SK-N-SH treated with all-trans-retinoic acid at 6 μM for 48 hours (cell line): ENCODE data around the gene DHRS3.

Experiments
- ATAC-seq: fragments of 200-7000 bp; cut with Tn5 transposase; 3 replicates; pipeline ENCODE4 v1.9.1; 2020; ENCODE audit warnings: mild to moderate bottlenecking, moderate library complexity
- ARNTL ChIP-seq: fragments of 450-650 bp; formaldehyde crosslinking; IDR thresholded peaks from 2 replicates; pipeline ENCODE4 v1.5.0; 2020; ENCODE audit warnings: low read depth, mild to moderate bottlenecking, moderate library complexity, borderline replicate concordance
- CSDC2 ChIP-seq: fragments of 250-450 bp; sonication (Bioruptor Pico); IDR thresholded peaks from 2 replicates; pipeline ENCODE4 v1.5.0; 2020; ENCODE audit warnings: mild to moderate bottlenecking, moderate library complexity
- ESRRG ChIP-seq: fragments of 250-450 bp; sonication (Bioruptor Pico); IDR thresholded peaks from 2 replicates; pipeline ENCODE4 v1.6.1; 2021; ENCODE audit warnings: mild to moderate bottlenecking
- GLIS3 ChIP-seq: fragments of 250-450 bp; sonication (Bioruptor Pico); IDR thresholded peaks from 2 replicates; pipeline ENCODE4 v1.5.0; 2020; ENCODE audit warnings: mild to moderate bottlenecking, moderate library complexity
- ISL1 ChIP-seq: fragments of 250-450 bp; sonication (Bioruptor Pico); IDR thresholded peaks from 2 replicates; pipeline ENCODE4 v2.1.2; 2022; ENCODE audit warnings: mild to moderate bottlenecking, moderate library complexity
- OSR1 ChIP-seq: fragments of 250-450 bp; sonication (Bioruptor Pico); IDR thresholded peaks from 2 replicates; pipeline ENCODE4 v1.8.0; 2022; ENCODE audit warnings: moderate library complexity, mild to moderate bottlenecking, inconsistent platforms
- PPARA ChIP-seq: fragments of 250-450 bp; sonication (Bioruptor Pico); IDR thresholded peaks from 2 replicates; pipeline ENCODE4 v1.5.0; 2020; ENCODE audit warnings: mild to moderate bottlenecking, borderline replicate concordance
- RARB ChIP-seq: fragments of 250-450 bp; sonication (Bioruptor Pico); IDR thresholded peaks from 2 replicates; pipeline ENCODE4 v1.8.0; 2021; ENCODE audit warnings: mild to moderate bottlenecking, moderate library complexity
- SNAI2 ChIP-seq: fragments of 250-450 bp; sonication (Bioruptor Pico); IDR thresholded peaks from 2 replicates; pipeline ENCODE4 v1.5.0; 2020; ENCODE audit warnings: mild to moderate bottlenecking, moderate library complexity
- ZC3H10 ChIP-seq: fragments of 250-450 bp; sonication (Bioruptor Pico); IDR thresholded peaks from 2 replicates; pipeline ENCODE4 v1.5.1; 2021; ENCODE audit warnings: mild to moderate bottlenecking, moderate library complexity
- ZFP3 ChIP-seq: fragments of 250-450 bp; sonication (Bioruptor Pico); IDR thresholded peaks from 2 replicates; pipeline ENCODE4 v1.5.0; 2020; ENCODE audit warnings: mild to moderate bottlenecking, moderate library complexity
- ZFP30 ChIP-seq: fragments of 450-650 bp; formaldehyde crosslinking; IDR thresholded peaks from 2 replicates; pipeline ENCODE4 v1.5.0; 2022; ENCODE audit warnings: mild to moderate bottlenecking, moderate library complexity
- ZNF565 ChIP-seq: fragments of 450-650 bp; formaldehyde crosslinking; conservative IDR thresholded peaks from 2 replicates; pipeline ENCODE4 v1.5.0; 2020; ENCODE audit warnings: low read depth, mild to moderate bottlenecking, moderate library complexity
- ZNF70 ChIP-seq: fragments of 450-650 bp; formaldehyde crosslinking; IDR thresholded peaks from 2 replicates; pipeline ENCODE4 v1.5.0; 2020; ENCODE audit warnings: mild to moderate bottlenecking, moderate library complexity
- ZNF8 ChIP-seq: fragments of 450-650 bp; formaldehyde crosslinking; IDR thresholded peaks from 2 replicates; pipeline ENCODE4 v1.5.0; 2020; ENCODE audit warnings: mild to moderate bottlenecking, moderate library complexity
- TF ChIP-seq, protein P1 (sequence below): fragments of 250-450 bp; sonication (Bioruptor Pico); IDR thresholded peaks from 2 replicates; pipeline ENCODE4 v1.5.0; 2020; ENCODE audit warnings: mild to moderate bottlenecking, moderate library complexity
- TF ChIP-seq, protein P2 (sequence below): fragments of 250-450 bp; sonication (Bioruptor Pico); IDR thresholded peaks from 2 replicates; pipeline ENCODE4 v1.5.1; 2021; ENCODE audit warnings: mild to moderate bottlenecking, moderate library complexity
- TF ChIP-seq, protein P3 (sequence below): fragments of 250-450 bp; sonication (Bioruptor Pico); IDR thresholded peaks from 2 replicates; pipeline ENCODE4 v1.5.1; 2020; ENCODE audit warnings: low read depth, mild to moderate bottlenecking, moderate library complexity
- TF ChIP-seq, protein P4 (sequence below): fragments of 250-450 bp; sonication (Bioruptor Pico); IDR thresholded peaks from 2 replicates; pipeline ENCODE4 v1.8.0; 2021; ENCODE audit warnings: low read depth, mild to moderate bottlenecking, moderate library complexity, borderline replicate concordance

DHRS3 gene

DNA sequence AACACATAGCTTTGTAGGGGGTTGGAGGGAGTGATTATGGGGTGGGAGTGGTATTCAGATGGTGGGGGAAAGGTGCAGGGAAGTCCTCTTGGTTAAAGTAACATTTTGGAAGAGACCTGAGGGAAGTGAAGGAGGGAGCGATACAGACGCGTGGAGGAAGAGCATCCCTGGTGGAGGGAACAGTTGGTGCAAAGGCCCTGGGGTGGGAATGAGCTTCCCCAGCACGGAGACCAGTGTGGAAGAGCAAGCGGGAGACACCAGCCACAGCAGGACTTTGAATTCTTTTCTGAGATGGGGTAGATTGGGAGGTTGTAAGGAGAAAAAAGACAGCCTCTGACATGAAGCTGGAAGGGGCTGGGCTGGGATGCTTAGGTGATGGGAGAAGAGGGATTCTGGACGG, 23.5 kb downstream of the DHRS3 start (continued):
- TF ChIP-seq, protein P1, sequence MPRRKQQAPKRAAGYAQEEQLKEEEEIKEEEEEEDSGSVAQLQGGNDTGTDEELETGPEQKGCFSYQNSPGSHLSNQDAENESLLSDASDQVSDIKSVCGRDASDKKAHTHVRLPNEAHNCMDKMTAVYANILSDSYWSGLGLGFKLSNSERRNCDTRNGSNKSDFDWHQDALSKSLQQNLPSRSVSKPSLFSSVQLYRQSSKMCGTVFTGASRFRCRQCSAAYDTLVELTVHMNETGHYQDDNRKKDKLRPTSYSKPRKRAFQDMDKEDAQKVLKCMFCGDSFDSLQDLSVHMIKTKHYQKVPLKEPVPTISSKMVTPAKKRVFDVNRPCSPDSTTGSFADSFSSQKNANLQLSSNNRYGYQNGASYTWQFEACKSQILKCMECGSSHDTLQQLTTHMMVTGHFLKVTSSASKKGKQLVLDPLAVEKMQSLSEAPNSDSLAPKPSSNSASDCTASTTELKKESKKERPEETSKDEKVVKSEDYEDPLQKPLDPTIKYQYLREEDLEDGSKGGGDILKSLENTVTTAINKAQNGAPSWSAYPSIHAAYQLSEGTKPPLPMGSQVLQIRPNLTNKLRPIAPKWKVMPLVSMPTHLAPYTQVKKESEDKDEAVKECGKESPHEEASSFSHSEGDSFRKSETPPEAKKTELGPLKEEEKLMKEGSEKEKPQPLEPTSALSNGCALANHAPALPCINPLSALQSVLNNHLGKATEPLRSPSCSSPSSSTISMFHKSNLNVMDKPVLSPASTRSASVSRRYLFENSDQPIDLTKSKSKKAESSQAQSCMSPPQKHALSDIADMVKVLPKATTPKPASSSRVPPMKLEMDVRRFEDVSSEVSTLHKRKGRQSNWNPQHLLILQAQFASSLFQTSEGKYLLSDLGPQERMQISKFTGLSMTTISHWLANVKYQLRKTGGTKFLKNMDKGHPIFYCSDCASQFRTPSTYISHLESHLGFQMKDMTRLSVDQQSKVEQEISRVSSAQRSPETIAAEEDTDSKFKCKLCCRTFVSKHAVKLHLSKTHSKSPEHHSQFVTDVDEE: no peak
- TF ChIP-seq RARB (no peak), CSDC2 (CRISPR knock-in tag) (no peak), ZFP3 (no peak), ZNF565 (no peak)
- TF ChIP-seq, protein P2, sequence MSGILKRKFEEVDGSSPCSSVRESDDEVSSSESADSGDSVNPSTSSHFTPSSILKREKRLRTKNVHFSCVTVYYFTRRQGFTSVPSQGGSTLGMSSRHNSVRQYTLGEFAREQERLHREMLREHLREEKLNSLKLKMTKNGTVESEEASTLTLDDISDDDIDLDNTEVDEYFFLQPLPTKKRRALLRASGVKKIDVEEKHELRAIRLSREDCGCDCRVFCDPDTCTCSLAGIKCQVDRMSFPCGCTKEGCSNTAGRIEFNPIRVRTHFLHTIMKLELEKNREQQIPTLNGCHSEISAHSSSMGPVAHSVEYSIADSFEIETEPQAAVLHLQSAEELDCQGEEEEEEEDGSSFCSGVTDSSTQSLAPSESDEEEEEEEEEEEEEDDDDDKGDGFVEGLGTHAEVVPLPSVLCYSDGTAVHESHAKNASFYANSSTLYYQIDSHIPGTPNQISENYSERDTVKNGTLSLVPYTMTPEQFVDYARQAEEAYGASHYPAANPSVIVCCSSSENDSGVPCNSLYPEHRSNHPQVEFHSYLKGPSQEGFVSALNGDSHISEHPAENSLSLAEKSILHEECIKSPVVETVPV (CRISPR knock-in tag): no peak; the same call in 1 of the 2 replicates

DNA sequence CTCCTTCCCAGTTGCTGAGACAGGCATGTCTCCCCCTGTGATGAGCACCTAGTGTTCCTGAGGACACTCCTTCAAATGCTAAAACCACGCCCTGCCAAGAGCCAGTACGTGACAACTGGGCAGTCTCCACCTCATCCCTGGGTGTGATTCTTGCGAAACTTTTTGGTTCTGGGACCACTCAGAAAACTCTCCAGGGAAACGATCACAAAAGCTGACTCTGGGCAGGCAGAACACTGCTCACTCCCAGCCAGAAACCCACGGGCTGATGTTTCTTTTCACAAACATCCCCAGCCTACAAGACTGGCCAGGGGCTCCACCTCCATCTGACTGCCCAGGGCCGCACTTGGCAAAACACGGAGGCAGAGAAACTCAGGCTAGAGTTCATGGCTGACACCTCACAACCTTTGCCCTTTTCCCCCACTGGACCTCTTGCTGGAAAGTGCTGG, 24.4 kb downstream of the DHRS3 start:
- TF ChIP-seq, protein P3, sequence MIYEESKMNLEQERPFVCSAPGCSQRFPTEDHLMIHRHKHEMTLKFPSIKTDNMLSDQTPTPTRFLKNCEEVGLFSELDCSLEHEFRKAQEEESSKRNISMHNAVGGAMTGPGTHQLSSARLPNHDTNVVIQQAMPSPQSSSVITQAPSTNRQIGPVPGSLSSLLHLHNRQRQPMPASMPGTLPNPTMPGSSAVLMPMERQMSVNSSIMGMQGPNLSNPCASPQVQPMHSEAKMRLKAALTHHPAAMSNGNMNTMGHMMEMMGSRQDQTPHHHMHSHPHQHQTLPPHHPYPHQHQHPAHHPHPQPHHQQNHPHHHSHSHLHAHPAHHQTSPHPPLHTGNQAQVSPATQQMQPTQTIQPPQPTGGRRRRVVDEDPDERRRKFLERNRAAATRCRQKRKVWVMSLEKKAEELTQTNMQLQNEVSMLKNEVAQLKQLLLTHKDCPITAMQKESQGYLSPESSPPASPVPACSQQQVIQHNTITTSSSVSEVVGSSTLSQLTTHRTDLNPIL (CRISPR knock-in tag): no peak
- TF ChIP-seq PPARA: no peak
- TF ChIP-seq ZNF70: no peak
- TF ChIP-seq OSR1 (CRISPR knock-in tag): no peak
- TF ChIP-seq SNAI2 (CRISPR knock-in tag): no peak
- no peak for TF ChIP-seq ARNTL (CRISPR knock-in tag)
- no peak for TF ChIP-seq RARB
- ATAC-seq: no peak

DNA sequence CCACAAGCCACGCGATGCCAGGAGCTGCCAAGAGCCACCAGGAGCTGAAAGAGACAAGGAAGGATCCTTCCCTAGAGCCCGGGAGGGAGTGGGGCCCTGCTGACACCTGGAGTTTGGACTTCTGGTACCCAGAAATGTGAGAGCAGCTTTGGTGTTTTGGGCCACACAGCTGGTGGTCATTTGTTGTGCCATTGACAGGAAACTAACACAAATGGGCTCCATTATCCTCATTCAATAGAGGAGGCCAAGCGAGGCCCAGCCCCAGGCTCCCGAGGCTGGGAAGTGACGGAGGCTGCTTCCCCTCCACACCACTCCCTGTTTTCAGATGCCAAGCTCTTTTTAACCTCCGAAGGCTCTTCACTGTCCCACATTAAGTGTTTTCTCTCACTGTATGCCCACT, 25.5 kb downstream of the DHRS3 start:
- TF ChIP-seq, protein P1: no peak
- TF ChIP-seq ZFP3: no peak
- TF ChIP-seq ESRRG (CRISPR knock-in tag): no peak
- TF ChIP-seq GLIS3 (CRISPR knock-in tag): no peak
- TF ChIP-seq, protein P2 (CRISPR knock-in tag): no peak
- no peak for TF ChIP-seq SNAI2 (CRISPR knock-in tag)
- no peak for TF ChIP-seq CSDC2 (CRISPR knock-in tag)
- no peak for TF ChIP-seq ZC3H10 (CRISPR knock-in tag)
- TF ChIP-seq ZNF8 (CRISPR knock-in tag): no peak
- no peak for TF ChIP-seq ZFP30 (CRISPR knock-in tag)
- no peak for TF ChIP-seq ZNF565
- ATAC-seq: no peak

DNA sequence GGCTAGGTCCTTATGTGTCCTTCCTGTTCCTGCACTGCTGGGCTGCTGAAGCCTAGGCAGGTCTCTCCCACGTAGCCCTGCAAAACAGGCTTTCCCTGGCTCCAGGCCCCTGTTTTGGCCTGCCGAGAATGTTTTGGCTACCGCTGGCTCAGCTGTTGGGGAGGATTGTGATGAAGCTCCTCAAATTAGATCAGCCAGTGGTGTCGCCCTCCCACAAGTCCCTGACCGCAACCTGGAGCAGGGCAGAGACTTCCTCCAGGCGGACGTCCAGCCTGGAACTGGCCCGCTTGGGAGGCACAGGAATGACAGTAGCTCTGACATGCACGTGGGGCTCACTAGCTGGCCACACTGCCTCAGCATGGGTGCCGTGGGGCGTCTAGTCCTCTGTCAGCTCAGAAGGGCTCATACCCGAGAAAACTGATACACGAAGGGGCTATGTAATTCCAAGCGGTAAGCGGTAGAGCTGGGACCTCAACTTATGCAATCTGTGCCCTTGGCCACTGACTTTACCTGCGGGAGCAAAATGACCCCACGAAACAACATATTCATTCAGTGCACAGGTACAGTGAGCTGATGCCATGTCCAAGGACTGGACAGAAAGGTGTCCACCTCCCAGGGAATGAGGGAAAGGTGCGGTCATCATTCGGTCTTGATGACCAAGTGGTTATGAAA, 26.6 kb downstream of the DHRS3 start:
- ATAC-seq: no peak
- TF ChIP-seq, protein P2 (CRISPR knock-in tag): no peak
- TF ChIP-seq ZFP3 (no peak), ZNF565 (no peak), RARB (no peak), ISL1 (CRISPR knock-in tag) (no peak), PPARA (no peak), ZFP30 (CRISPR knock-in tag) (no peak)
- TF ChIP-seq, protein P1: no peak
- TF ChIP-seq, protein P4, sequence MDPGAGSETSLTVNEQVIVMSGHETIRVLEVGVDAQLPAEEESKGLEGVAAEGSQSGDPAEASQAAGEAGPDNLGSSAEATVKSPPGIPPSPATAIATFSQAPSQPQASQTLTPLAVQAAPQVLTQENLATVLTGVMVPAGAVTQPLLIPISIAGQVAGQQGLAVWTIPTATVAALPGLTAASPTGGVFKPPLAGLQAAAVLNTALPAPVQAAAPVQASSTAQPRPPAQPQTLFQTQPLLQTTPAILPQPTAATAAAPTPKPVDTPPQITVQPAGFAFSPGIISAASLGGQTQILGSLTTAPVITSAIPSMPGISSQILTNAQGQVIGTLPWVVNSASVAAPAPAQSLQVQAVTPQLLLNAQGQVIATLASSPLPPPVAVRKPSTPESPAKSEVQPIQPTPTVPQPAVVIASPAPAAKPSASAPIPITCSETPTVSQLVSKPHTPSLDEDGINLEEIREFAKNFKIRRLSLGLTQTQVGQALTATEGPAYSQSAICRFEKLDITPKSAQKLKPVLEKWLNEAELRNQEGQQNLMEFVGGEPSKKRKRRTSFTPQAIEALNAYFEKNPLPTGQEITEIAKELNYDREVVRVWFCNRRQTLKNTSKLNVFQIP (CRISPR knock-in tag): no peak
